Tibial nerve (tissue), 4 donors: ENCODE data around the gene CENPX. TPM values are rescaled to one million over a fixed set of nuclear protein-coding genes. Genes with fewer than 3 reads are reported as not detected.

Source experiments
- DNase-seq, 2 donors: peaks; one replicate each; pipeline ENCODE4 v3.0.0-alpha.2; 2019; ENCODE audit warnings: low spot score in 2 of 2
- H3K27ac ChIP-seq, 4 donors: fragments of 200-600 bp; sonication (generic) in 3 of 4; one replicate each; pipeline ENCODE4 v1.5.1; 2017 to 2019; ENCODE audit warnings: mild to moderate bottlenecking in 1 of 4
- H3K27me3 ChIP-seq, 2 donors: fragments of 200-600 bp; sonication (generic) in 1 of 2; one replicate each; pipeline versions ENCODE4 v1.5.1 to v1.6.0; 2017 to 2019
- H3K36me3 ChIP-seq, 3 donors: fragments of 200-600 bp; sonication (generic); one replicate each; pipeline ENCODE4 v1.5.1; 2018 to 2019
- H3K4me1 ChIP-seq, 4 donors: fragments of 200-600 bp; sonication (generic) in 3 of 4; one replicate each; pipeline ENCODE4 v1.5.1; 2017 to 2019
- H3K4me3 ChIP-seq, 4 donors: fragments of 200-600 bp; sonication (generic) in 3 of 4; one replicate each; pipeline ENCODE4 v1.5.1; 2017 to 2019; ENCODE audit warnings: mild to moderate bottlenecking in 1 of 4, moderate library complexity in 1 of 4
- H3K9me3 ChIP-seq, 4 donors: fragments of 200-600 bp; sonication (generic) in 3 of 4; one replicate each; pipeline ENCODE4 v1.5.1; 2017 to 2019
- CTCF ChIP-seq, 5 experiments: fragments of 200-600 bp in 3 of 5; fragments of 450-650 bp in 2 of 5; sonication (generic) in 3 of 5; IDR thresholded peaks; one replicate each; pipeline ENCODE4 v1.5.1; 2016 to 2019; ENCODE audit warnings: antibody characterized with exemption in 5 of 5, mild to moderate bottlenecking in 3 of 5, moderate library complexity in 2 of 5
- EP300 ChIP-seq, 2 donors: sonication (generic); formaldehyde crosslinking; IDR thresholded peaks; one replicate each; pipeline ENCODE4 v1.6.1; 2017; ENCODE audit warnings: antibody characterized with exemption in 2 of 2, mild to moderate bottlenecking in 1 of 2
- POLR2A ChIP-seq, 2 donors: fragments of 450-650 bp; IDR thresholded peaks; one replicate each; pipeline ENCODE4 v1.6.1; 2017; ENCODE audit warnings: antibody characterized with exemption in 2 of 2, mild to moderate bottlenecking in 2 of 2, moderate library complexity in 2 of 2
- WGBS, 2 donors: methylation state at CpG; one replicate each; pipeline ENCODE4 v1.1.5; 2018; 5-methylcytosine and 5-hydroxymethylcytosine counted together
- total RNA-seq, 4 donors: library from RNA; depleted of rRNA; stranded (reverse); fragments of >200 nt; gene quantifications; one replicate each; pipeline ENCODE4 v1.1.0, GENCODE V29; 2016

CENPX gene
- total RNA-seq, 4 donors from 2014 or later: 69.9 to 143 (median 78.0) TPM

- 76 to 83% methylated on average over 13 to 22 of the region's 24 CpGs for WGBS, 2 donors
- no peak for DNase-seq
- H3K36me3 ChIP-seq: peaks cover 0 to 57% (median 0%) of the 10 kb centered on the region in 3 donors
- peaks cover 0 to 30% (median 10%) of the 10 kb centered on the region in 4 donors for H3K4me1 ChIP-seq
- H3K27ac ChIP-seq: no peak overlapping the region
- no peak overlapping the region for H3K4me3 ChIP-seq
- H3K27me3 ChIP-seq: no peaks in the 10 kb centered on the region
- no peak for TF ChIP-seq POLR2A (IDR thresholded peaks at IDR 0.05)
- no peak for TF ChIP-seq EP300 (IDR thresholded peaks at IDR 0.05)
- H3K9me3 ChIP-seq: no peaks in the 10 kb centered on the region
These were observed 5.7 kb downstream of the CENPX start for GRCh38 chr17:82016875-82017459.

- no peak for TF ChIP-seq CTCF (IDR thresholded peaks at IDR 0.05)
- TF ChIP-seq EP300 (IDR thresholded peaks at IDR 0.05): no peak
- TF ChIP-seq POLR2A (IDR thresholded peaks at IDR 0.05): no peak
- no peaks in the 10 kb centered on the region for H3K27me3 ChIP-seq
- peaks cover 0 to 64% (median 0%) of the 10 kb centered on the region in 3 donors for H3K36me3 ChIP-seq
- H3K27ac ChIP-seq: no peak overlapping the region
- H3K9me3 ChIP-seq: no peaks in the 10 kb centered on the region
- DNase-seq: no peak
- H3K4me1 ChIP-seq: peaks cover 0 to 23% (median 3%) of the 10 kb centered on the region in 4 donors
- WGBS, 2 donors: 84 to 88% methylated on average over 11 to 19 of the region's 28 CpGs
- H3K4me3 ChIP-seq: no peak overlapping the region
These were observed 6.4 kb downstream of the CENPX start for GRCh38 chr17:82016061-82016874.

- H3K27me3 ChIP-seq: no peaks in the 10 kb centered on the region
- H3K27ac ChIP-seq: no peak overlapping the region
- H3K36me3 ChIP-seq: peaks cover 0 to 72% (median 0%) of the 10 kb centered on the region in 3 donors
- peaks cover 0 to 14% (median 0%) of the 10 kb centered on the region in 4 donors for H3K4me1 ChIP-seq
- DNase-seq: no peak
- WGBS, 2 donors: 64 to 75% methylated on average over 20 to 24 of the region's 24 CpGs
- TF ChIP-seq CTCF (IDR thresholded peaks at IDR 0.05) (no peak), POLR2A (IDR thresholded peaks at IDR 0.05) (no peak), EP300 (IDR thresholded peaks at IDR 0.05) (no peak)
- no peaks in the 10 kb centered on the region for H3K9me3 ChIP-seq
- H3K4me3 ChIP-seq: no peak overlapping the region
These were observed 7.2 kb downstream of the CENPX start for GRCh38 chr17:82015311-82015971.

- Histone ChIP-seq H3K4me1 (peaks cover 0 to 10% (median 0%) of the 10 kb centered on the region in 4 donors), H3K27me3 (no peaks in the 10 kb centered on the region), H3K4me3 (no peak overlapping the region), H3K27ac (no peak overlapping the region), H3K9me3 (no peaks in the 10 kb centered on the region), H3K36me3 (peaks cover 0 to 73% (median 0%) of the 10 kb centered on the region in 3 donors)
- no peak for DNase-seq
- 78 to 85% methylated on average over 12 of the region's 13 CpGs for WGBS, 2 donors
- TF ChIP-seq CTCF (IDR thresholded peaks at IDR 0.05) (no peak), EP300 (IDR thresholded peaks at IDR 0.05) (no peak)
These were observed 7.7 kb downstream of the CENPX start for GRCh38 chr17:82014971-82015310.

GRCh38 chr17:82014432-82014831 lies 8.2 kb downstream of the CENPX start:
- WGBS, 2 donors: 56 to 58% methylated on average over 15 to 22 of the region's 23 CpGs

More at GRCh38 chr17:82014432-82014831, 8.2 kb downstream of the CENPX start:
- Histone ChIP-seq H3K27me3 (no peaks in the 10 kb centered on the region), H3K4me1 (peaks cover 0 to 4% (median 0%) of the 10 kb centered on the region in 4 donors), H3K4me3 (no peak overlapping the region), H3K27ac (no peak overlapping the region), H3K36me3 (peaks cover 0 to 69% (median 0%) of the 10 kb centered on the region in 3 donors), H3K9me3 (no peaks in the 10 kb centered on the region)
- TF ChIP-seq POLR2A (IDR thresholded peaks at IDR 0.05) (no peak), CTCF (IDR thresholded peaks at IDR 0.05) (peak in 2 of 5 experiments; percentile 6 to 20), EP300 (IDR thresholded peaks at IDR 0.05) (peak in 1 of 2 donors; percentile 9)
- DNase-seq: no peak
